ACC112 (cell line): ENCODE results near the gene FRMD7.
"Not testable (repeated sequence)": the region's sequence is repeated elsewhere in the genome, so short reads cannot be mapped to it uniquely, and the experiment has no call there.

ENCODE experiments used
- H2AFZ ChIP-seq: fragments of 200-600 bp; sonication (generic); one replicate; pipeline ENCODE4 v1.6.0; 2017; ENCODE audit warnings: antibody characterized with exemption, low read length; ENCODE audit not compliant: unreplicated experiment
- H3K27ac ChIP-seq: fragments of 200-600 bp; sonication (generic); 2 replicates; pipeline ENCODE4 v1.5.1; 2014; ENCODE audit warnings: low read depth, mild to moderate bottlenecking, antibody characterized with exemption, low read length, moderate library complexity
- H3K27me3 ChIP-seq: fragments of 200-600 bp; sonication (generic); 2 replicates; pipeline ENCODE4 v1.6.1; 2014; ENCODE audit warnings: mild to moderate bottlenecking, antibody characterized with exemption, low read length, moderate library complexity, mixed read lengths; ENCODE audit not compliant: insufficient read depth
- H3K36me3 ChIP-seq: fragments of 200-600 bp; sonication (generic); 2 replicates; pipeline ENCODE4 v1.6.1; 2016; ENCODE audit warnings: mild to moderate bottlenecking, antibody characterized with exemption, low read length, moderate library complexity, mixed read lengths; ENCODE audit not compliant: insufficient read depth
- H3K4me1 ChIP-seq: fragments of 200-600 bp; sonication (generic); one replicate; pipeline ENCODE4 v1.6.1; 2016; ENCODE audit warnings: low read length, mixed read lengths; ENCODE audit not compliant: insufficient read depth, unreplicated experiment, control insufficient read depth
- H3K4me3 ChIP-seq: fragments of 200-600 bp; sonication (generic); 2 replicates; pipeline ENCODE4 v1.5.1; 2014; ENCODE audit warnings: mild to moderate bottlenecking, low read depth, low read length
- H3K79me2 ChIP-seq: fragments of 200-600 bp; sonication (generic); one replicate; pipeline ENCODE4 v1.6.0; 2016; ENCODE audit warnings: low read length; ENCODE audit not compliant: control insufficient read depth, unreplicated experiment, insufficient read depth

The FRMD7 gene

GRCh38 chrX:132063862-132064261, 64.0 kb downstream of the FRMD7 start:
- Histone ChIP-seq H3K36me3 (no peaks in the 10 kb centered on the region), H3K4me1 (peaks cover 7% of the 10 kb centered on the region), H3K4me3 (no peak overlapping the region), H2AFZ (no peak overlapping the region), H3K79me2 (no peaks in the 10 kb centered on the region), H3K27ac (no peak overlapping the region), H3K27me3 (no peaks in the 10 kb centered on the region)

GRCh38 chrX:132063334-132063733, 64.5 kb downstream of the FRMD7 start:
- H3K36me3 ChIP-seq, result no peaks in the 10 kb centered on the region

GRCh38 chrX:132059973-132060540, 67.8 kb downstream of the FRMD7 start:
- no peaks in the 10 kb centered on the region for H3K27me3 ChIP-seq

More at GRCh38 chrX:132063334-132063733, 64.5 kb downstream of the FRMD7 start:
- Histone ChIP-seq H3K4me1 (peaks cover 7% of the 10 kb centered on the region), H3K27me3 (no peaks in the 10 kb centered on the region), H2AFZ (no peak overlapping the region), H3K27ac (no peak overlapping the region), H3K4me3 (no peak overlapping the region), H3K79me2 (no peaks in the 10 kb centered on the region)

GRCh38 chrX:132058975-132059374, 68.8 kb downstream of the FRMD7 start:
- no peaks in the 10 kb centered on the region for H3K27me3 ChIP-seq
- no peak overlapping the region for H2AFZ ChIP-seq
- no peak overlapping the region for H3K27ac ChIP-seq
- no peak overlapping the region for H3K4me3 ChIP-seq
- H3K4me1 ChIP-seq, result peaks cover 7% of the 10 kb centered on the region
- H3K36me3 ChIP-seq, result no peaks in the 10 kb centered on the region
- no peaks in the 10 kb centered on the region for H3K79me2 ChIP-seq

More at GRCh38 chrX:132059973-132060540, 67.8 kb downstream of the FRMD7 start:
- no peak overlapping the region for H3K27ac ChIP-seq
- no peaks in the 10 kb centered on the region for H3K79me2 ChIP-seq
- H2AFZ ChIP-seq, result no peak overlapping the region
- H3K4me3 ChIP-seq, result no peak overlapping the region
- peaks cover 7% of the 10 kb centered on the region for H3K4me1 ChIP-seq
- no peaks in the 10 kb centered on the region for H3K36me3 ChIP-seq

DNA sequence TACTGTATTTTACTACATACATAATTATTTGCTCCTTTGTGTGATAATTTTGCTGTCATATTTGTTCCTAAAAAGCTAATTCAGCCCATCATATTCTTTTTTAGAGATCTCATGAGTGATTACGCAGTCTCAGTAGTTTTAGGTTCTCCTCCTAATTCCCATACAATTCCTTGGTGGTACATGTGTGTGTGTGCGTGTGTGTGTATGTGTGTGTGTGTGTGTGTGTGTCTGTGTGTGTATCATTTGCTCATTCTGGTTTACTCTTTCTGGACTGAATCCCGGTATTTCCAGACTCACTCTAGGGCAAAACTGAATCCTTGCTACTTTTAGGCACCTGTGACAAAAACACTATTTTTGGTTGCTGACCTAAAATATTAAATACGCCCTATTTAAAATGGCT, 69.8 kb downstream of the FRMD7 start:
- H3K27me3 ChIP-seq, result no peaks in the 10 kb centered on the region
- no peak overlapping the region for H3K4me3 ChIP-seq
- H2AFZ ChIP-seq, result no peak overlapping the region
- no peaks in the 10 kb centered on the region for H3K36me3 ChIP-seq
- H3K79me2 ChIP-seq, result no peaks in the 10 kb centered on the region
- peaks cover 7% of the 10 kb centered on the region for H3K4me1 ChIP-seq
- H3K27ac ChIP-seq, result no peak overlapping the region

DNA sequence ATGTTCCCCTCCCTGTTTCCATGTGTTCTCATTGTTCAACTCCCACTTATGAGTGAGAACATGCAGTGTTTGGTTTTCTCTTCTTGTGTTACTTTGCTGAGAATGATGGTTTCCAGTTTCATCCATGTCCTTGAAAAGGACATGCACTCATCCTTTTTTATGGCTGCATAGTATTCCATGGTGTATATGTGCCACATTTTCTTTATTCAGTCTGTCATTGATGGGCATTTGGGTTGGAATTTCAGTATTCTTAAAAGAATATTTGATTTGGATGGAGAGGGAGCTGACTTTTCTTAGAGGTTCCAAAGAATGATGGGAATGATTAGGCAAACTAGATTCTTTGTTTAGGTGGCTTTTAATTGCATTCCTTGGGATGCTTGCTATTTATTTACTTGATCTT, 76.0 kb downstream of the FRMD7 start:
- H3K4me3 ChIP-seq, H3K27me3 ChIP-seq, H2AFZ ChIP-seq, H3K4me1 ChIP-seq, H3K36me3 ChIP-seq, H3K27ac ChIP-seq, H3K79me2 ChIP-seq: not testable (repeated sequence)

GRCh38 chrX:132046533-132046932, 81.3 kb downstream of the FRMD7 start:
- H3K4me3 ChIP-seq, result no peak overlapping the region
- H2AFZ ChIP-seq, result no peak overlapping the region
- no peaks in the 10 kb centered on the region for H3K27me3 ChIP-seq
- H3K79me2 ChIP-seq, result peaks cover 2% of the 10 kb centered on the region
- no peaks in the 10 kb centered on the region for H3K36me3 ChIP-seq
- H3K4me1 ChIP-seq, result peaks cover 6% of the 10 kb centered on the region
- no peak overlapping the region for H3K27ac ChIP-seq

DNA sequence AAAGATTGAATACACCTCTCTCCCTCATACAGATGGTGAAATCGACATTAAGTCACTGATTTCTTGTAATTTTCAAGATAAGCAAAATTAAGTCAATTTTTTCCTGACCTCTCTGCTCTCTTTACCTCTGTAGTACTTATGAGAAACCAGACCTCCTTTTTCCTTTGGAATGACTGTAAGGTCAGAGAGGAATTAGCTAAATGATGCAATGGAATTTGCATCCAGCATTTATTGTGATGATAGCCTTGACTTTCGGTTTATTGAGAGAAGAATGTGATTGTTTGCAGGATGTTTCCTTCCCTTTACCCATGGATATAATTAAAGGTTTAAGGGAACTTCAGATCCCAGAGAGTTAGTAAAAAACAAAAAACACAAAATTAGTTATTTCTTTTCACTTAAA, 82.4 kb downstream of the FRMD7 start:
- H3K27ac ChIP-seq, result no peak overlapping the region
- no peak overlapping the region for H2AFZ ChIP-seq
- peaks cover 2% of the 10 kb centered on the region for H3K79me2 ChIP-seq
- H3K36me3 ChIP-seq, result no peaks in the 10 kb centered on the region
- no peak overlapping the region for H3K4me3 ChIP-seq
- no peaks in the 10 kb centered on the region for H3K27me3 ChIP-seq
- H3K4me1 ChIP-seq, result peaks cover 9% of the 10 kb centered on the region

- no peak overlapping the region for H2AFZ ChIP-seq
- H3K27me3 ChIP-seq, result no peaks in the 10 kb centered on the region
- no peaks in the 10 kb centered on the region for H3K36me3 ChIP-seq
- no peak overlapping the region for H3K4me3 ChIP-seq
- no peak overlapping the region for H3K27ac ChIP-seq
- H3K79me2 ChIP-seq, result peaks cover 2% of the 10 kb centered on the region
- peaks cover 9% of the 10 kb centered on the region for H3K4me1 ChIP-seq
Measured at GRCh38 chrX:132044953-132045352, 82.9 kb downstream of the FRMD7 start.

GRCh38 chrX:132043977-132044376, 83.8 kb downstream of the FRMD7 start:
- Histone ChIP-seq H3K27ac (no peak overlapping the region), H3K79me2 (peaks cover 4% of the 10 kb centered on the region)

GRCh38 chrX:132041015-132041414, 86.8 kb downstream of the FRMD7 start:
- Histone ChIP-seq H3K4me1 (peaks cover 9% of the 10 kb centered on the region), H3K79me2 (peaks cover 4% of the 10 kb centered on the region), H3K27me3 (no peaks in the 10 kb centered on the region)

More at GRCh38 chrX:132043977-132044376, 83.8 kb downstream of the FRMD7 start:
- Histone ChIP-seq H3K4me3 (no peak overlapping the region), H2AFZ (no peak overlapping the region), H3K4me1 (peaks cover 9% of the 10 kb centered on the region), H3K36me3 (no peaks in the 10 kb centered on the region), H3K27me3 (no peaks in the 10 kb centered on the region)

More at GRCh38 chrX:132041015-132041414, 86.8 kb downstream of the FRMD7 start:
- Histone ChIP-seq H3K36me3 (no peaks in the 10 kb centered on the region), H2AFZ (no peak overlapping the region), H3K4me3 (no peak overlapping the region), H3K27ac (no peak overlapping the region)
